AG09309 (cell line): ENCODE results near the gene PON3.
A peak's percentile ranks its signal among the peaks of the same experiment; 100 is the strongest.

Experiments used
- DNase-seq: peaks from one replicate; pipeline ENCODE4 v3.0.0-alpha.2; 2010; ENCODE audit warnings: low read depth
- H3K4me3 ChIP-seq: 2 replicates; pipeline ENCODE4 v1.5.1; 2011; ENCODE audit warnings: mild to moderate bottlenecking, low read depth, low read length, moderate library complexity; ENCODE audit not compliant: control insufficient read depth
- CTCF ChIP-seq: IDR thresholded peaks from 2 replicates; pipeline ENCODE4 v1.5.1; 2011; ENCODE audit warnings: mild to moderate bottlenecking, low read depth, low read length, inconsistent platforms; ENCODE audit not compliant: insufficient read depth, control insufficient read depth; ENCODE audit errors: missing control alignments

The PON3 gene

DNA sequence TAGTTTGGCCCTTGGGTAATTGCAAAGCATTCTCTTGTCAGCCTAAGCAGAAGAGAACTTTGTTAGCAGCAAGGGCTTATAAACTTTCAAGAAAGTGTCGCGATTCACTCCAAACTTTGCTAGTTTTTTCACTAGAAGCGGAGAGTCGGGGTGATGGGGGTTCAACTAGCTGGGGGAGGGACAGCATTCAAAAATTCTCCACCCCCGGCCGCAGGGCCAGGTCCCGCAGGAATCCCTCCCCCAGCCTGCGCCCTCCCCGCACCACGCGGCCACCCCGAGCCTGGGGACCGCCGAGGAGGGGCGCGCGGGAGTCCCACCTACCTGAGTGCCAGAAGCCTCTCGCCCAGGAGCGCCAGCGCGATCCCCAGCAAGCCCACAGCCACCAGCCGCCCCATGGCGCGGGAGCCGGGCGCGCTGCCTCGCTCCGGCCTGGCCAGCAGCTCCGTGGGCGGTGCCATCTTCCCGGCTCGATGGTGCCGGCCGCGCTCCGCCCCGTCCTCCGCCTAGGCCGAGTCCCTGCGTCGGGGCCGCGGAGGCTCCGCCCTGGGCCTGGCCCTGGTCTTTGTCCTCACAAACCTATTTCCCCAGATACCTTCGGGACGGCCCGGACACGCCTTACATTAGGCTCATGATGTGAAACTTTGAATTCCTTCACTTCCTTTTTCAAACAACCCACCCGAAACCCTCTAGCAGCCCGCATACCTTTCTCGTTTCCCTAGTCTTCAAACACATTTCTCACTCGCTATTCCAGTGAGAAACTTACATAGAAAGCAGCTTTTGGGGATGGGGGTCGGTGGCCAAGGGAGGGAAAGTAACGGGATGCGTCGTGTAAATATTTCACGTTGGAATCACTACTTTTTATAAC is 38.6 kb upstream of the PON3 start, which contains the start of gene PON2:
Gene PON2, minus strand, starts transcription at position 472 of the 865 bp plus-strand sequence. Its CDS starts 77 bp downstream, at position 395.
- TF ChIP-seq CTCF, result no peak
- no peak for DNase-seq
- peak within 1 kb of the TSS; percentile 67 for H3K4me3 ChIP-seq

- DNase-seq, result no peak
- TF ChIP-seq CTCF, result no peak
- peak overlapping the region; percentile 67 for H3K4me3 ChIP-seq
Measured at GRCh38 chr7:95433952-95434556, 37.9 kb upstream of the PON3 start.

DNA sequence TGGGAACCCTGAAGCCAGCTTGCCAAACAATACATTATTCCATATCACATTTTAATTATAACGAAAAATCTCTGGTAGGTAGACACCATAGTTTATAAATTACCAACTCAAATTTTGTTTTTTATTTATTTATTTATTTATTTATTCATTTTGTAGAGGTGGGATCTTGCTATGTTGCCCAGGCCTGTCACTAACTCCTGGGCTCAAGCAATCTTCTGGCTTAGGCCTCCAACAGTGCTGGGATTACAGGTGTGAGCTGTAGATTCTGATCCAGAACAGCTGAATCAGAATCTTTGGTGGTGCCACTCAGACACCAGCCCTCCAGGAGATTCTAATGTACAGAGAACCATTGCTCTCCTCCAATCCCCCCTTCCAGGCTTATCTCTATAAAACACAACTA is 37.0 kb upstream of the PON3 start:
- H3K4me3 ChIP-seq, result no peak overlapping the region
- DNase-seq, result no peak

DNA sequence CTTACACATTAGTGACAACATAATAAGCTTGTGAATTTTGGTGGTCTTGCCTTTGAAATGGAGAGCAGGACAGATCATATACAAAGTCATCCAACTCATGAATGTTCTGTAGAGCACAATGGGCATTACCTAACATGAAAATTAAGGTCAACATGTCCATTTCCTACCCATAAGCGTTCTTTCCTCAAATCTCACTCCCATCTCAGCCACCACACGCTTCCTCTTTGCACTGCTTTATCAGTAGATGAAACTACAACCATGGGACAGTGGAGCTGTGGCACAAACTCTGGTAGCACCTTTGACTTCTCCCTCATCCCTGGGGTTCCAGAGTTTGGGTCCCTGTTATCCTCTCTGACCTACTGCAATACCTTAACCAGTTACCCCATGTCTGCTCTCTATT is 36.4 kb upstream of the PON3 start:
- DNase-seq, result no peak
- TF ChIP-seq CTCF, result no peak
- H3K4me3 ChIP-seq, result no peak overlapping the region

More for the DNA sequence above, 37.0 kb upstream of the PON3 start:
- TF ChIP-seq CTCF, result no peak

DNA sequence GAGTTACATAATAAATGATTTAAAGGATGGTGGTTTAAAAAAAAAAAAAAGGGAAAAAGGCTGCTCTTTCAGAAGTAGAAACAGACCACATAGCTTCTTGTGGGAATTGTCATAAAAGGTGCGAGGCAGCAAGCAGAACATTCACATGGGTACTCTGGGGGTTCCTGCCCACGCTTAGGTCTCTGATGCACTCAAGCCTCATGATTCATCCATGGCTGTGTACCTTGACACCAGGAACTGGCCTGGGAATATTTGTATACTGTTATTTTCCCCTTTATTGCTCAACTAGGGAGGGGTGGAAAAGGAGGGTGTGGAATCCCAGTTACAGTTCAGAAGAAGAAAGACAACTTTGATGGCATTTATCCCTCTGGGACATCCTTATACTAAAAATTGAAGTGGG is 34.7 kb upstream of the PON3 start:
- H3K4me3 ChIP-seq, result no peak overlapping the region
- no peak for DNase-seq
- no peak for TF ChIP-seq CTCF

- DNase-seq, result no peak
- H3K4me3 ChIP-seq, result no peak overlapping the region
- TF ChIP-seq CTCF, result no peak
Measured at GRCh38 chr7:95429241-95429990, 33.2 kb upstream of the PON3 start.
